Measurements from ENCODE around the gene STAT1.

Gene STAT1

GRCh38 chr2:190948671-190949070 lies 65.3 kb downstream of the STAT1 start:
- no peak for DNase-seq

GRCh38 chr2:190947711-190948251 lies 66.2 kb downstream of the STAT1 start:
- DNase-seq: no peak

DNA sequence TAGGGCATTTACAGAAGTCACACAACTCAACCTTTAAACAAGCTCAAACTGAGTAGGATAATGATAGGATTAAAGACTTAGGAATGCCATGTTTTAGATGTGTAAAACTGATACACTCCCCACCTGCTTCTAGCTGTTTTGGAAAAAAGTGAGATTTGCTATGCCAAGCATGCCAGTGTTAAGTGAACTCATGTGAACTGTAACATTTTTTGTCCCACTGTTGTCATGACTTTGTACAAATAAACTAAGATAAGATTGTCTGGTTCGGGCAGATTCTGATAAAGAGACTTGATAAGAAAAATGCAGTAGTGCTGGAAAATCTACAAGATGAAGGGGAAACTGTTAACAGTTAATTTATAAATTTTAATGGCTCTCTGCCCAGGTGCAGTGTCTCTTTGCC lies 66.8 kb downstream of the STAT1 start:
- no peak for DNase-seq

- DNase-seq: no peak
Measured at GRCh38 chr2:190943706-190944105, 70.3 kb downstream of the STAT1 start.

DNA sequence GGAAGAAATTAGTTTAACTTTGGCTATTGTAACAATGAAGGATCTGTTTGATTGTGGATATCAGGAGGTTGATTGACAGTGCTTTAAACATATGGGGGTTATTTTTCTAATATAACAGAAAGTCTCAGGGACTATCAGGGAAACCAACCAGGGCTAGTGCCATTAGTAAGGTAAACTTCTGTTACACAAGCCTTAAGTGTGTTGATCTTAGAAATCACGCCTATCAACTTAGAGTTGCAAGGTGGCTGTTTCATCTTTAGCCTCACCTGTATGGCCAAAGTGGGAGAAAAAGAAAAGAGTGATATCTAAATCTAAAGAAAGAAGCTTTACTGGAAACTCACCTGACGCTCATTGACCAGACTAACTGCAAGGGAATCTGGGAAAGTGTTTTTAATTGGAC lies 71.3 kb downstream of the STAT1 start:
- no peak for DNase-seq

GRCh38 chr2:190941571-190941970 lies 72.4 kb downstream of the STAT1 start:
- no peak for DNase-seq

GRCh38 chr2:190940454-190940853 lies 73.5 kb downstream of the STAT1 start:
- no peak for DNase-seq

GRCh38 chr2:190938771-190939335 lies 75.1 kb downstream of the STAT1 start:
- DNase-seq: no peak

DNA sequence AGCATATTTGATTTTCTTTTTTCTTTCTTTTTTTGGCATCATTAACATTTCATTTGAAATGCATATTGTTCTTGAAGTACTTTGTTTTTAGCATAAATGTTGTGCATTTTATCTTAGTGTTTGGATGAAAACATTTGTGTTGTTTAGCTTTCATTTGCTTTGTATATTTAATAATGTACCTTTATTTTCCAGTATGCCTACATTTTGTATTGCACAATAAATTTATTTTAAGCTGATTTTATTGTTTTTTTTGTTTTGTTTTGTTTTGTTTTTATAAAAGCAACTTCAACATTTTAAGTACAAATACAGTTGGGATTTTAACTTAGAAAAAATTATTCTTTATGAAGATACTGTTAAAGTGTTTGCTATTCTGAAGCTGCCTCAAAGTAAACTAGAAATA lies 78.9 kb downstream of the STAT1 start:
- no peak for DNase-seq

- DNase-seq: no peak
Measured at GRCh38 chr2:190933361-190933760, 80.6 kb downstream of the STAT1 start.

- no peak for DNase-seq
Measured at GRCh38 chr2:190932514-190932913, 81.5 kb downstream of the STAT1 start.

GRCh38 chr2:190930411-190930810 lies 83.6 kb downstream of the STAT1 start:
- DNase-seq: no peak

DNA sequence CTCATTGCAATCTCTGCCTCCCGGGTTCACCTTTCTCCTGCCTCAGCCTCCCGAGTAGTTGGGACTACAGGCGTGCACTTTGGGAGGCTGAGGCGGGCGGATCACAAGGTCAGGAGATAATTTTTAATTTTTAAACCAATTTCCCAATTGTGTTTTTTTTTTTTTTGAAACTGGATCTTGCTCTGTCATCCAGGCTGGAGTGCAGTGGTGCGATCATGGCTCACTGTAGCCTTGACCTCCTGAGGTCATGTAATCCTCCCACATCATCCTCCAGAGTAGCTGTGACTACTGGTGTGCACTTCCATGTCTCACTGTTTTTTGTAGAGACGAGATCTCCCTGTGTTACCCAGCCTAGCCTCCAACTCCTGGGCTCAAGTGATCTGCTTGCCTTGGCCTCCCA lies 84.1 kb downstream of the STAT1 start:
- no peak for DNase-seq

DNA sequence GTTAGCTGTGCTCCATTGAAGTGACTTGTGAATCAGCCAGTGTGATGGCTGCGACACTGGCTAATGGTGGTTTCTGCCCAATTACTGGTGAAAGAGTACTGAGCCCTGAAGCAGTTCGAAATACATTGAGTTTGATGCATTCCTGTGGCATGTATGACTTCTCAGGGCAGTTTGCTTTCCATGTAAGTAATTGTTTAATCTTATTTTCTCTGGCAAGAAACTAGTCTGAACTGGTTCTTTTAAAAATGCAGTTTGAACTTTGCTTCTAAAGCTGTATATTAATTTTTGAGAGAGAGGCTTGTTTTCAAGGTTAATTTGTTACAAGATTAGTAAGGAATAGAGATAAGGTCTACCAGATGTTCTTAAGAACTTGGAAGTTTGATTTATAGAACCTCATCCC lies 86.7 kb downstream of the STAT1 start:
- DNase-seq: no peak

- no peak for DNase-seq
Measured at GRCh38 chr2:190922376-190922775, 91.6 kb downstream of the STAT1 start.

GRCh38 chr2:190920085-190920484 lies 93.9 kb downstream of the STAT1 start:
- DNase-seq: no peak
